Endodermal cell (in vitro differentiated cells): ENCODE results near the gene ZNF200. TPM values are rescaled to one million over a fixed set of nuclear protein-coding genes. Genes with fewer than 3 reads are reported as not detected.
"Not testable (repeated sequence)": the region's sequence is repeated elsewhere in the genome, so short reads cannot be mapped to it uniquely, and the experiment has no call there.

ENCODE experiments used
- DNase-seq: peaks from one replicate; pipeline ENCODE4 v3.0.0-alpha.2; 2017
- H3K27ac ChIP-seq: 2 replicates; pipeline ENCODE4 v1.5.1; 2013; ENCODE audit warnings: mild to moderate bottlenecking, low read depth, low read length, moderate library complexity
- H3K27me3 ChIP-seq: 2 replicates; pipeline ENCODE4 v1.6.1; 2013; ENCODE audit warnings: mild to moderate bottlenecking, low read length, moderate library complexity; ENCODE audit not compliant: insufficient read depth, control insufficient read depth, poor library complexity, severe bottlenecking
- H3K36me3 ChIP-seq: 2 replicates; pipeline ENCODE4 v1.7.0; 2013; ENCODE audit warnings: mild to moderate bottlenecking, low read length, moderate library complexity; ENCODE audit not compliant: control insufficient read depth, insufficient read depth
- H3K4me1 ChIP-seq: one replicate; pipeline ENCODE4 v1.7.0; 2013; ENCODE audit warnings: low read length; ENCODE audit not compliant: control insufficient read depth, insufficient read depth
- H3K4me3 ChIP-seq: 2 replicates; pipeline ENCODE4 v1.5.1; 2013; ENCODE audit warnings: mild to moderate bottlenecking, low read length, moderate library complexity
- H3K9ac ChIP-seq: 2 replicates; pipeline ENCODE4 v1.6.1; 2013; ENCODE audit warnings: mild to moderate bottlenecking, low read length, moderate library complexity; ENCODE audit not compliant: poor library complexity, severe bottlenecking; ENCODE audit errors: extremely low read depth
- H3K9me3 ChIP-seq: 2 replicates; pipeline ENCODE4 v1.6.1; 2013; ENCODE audit warnings: mild to moderate bottlenecking, low read length, moderate library complexity; ENCODE audit not compliant: control insufficient read depth
- H3K27ac Mint-ChIP-seq: 2 replicates; pipeline ENCODE4 v1.8.0; 2020; ENCODE audit warnings: mixed read lengths
- H3K27me3 Mint-ChIP-seq: 2 replicates; pipeline ENCODE4 v1.8.0; 2021; ENCODE audit warnings: mild to moderate bottlenecking, mixed read lengths; ENCODE audit not compliant: insufficient read depth
- H3K36me3 Mint-ChIP-seq: 2 replicates; pipeline ENCODE4 v1.8.0; 2020; ENCODE audit warnings: low read depth, mixed read lengths
- H3K4me1 Mint-ChIP-seq: 2 replicates; pipeline ENCODE4 v1.8.0; 2020; ENCODE audit warnings: mixed read lengths
- H3K4me3 Mint-ChIP-seq: 2 replicates; pipeline ENCODE4 v1.8.0; 2020; ENCODE audit warnings: mild to moderate bottlenecking, moderate library complexity, mixed read lengths
- H3K9me3 Mint-ChIP-seq: 2 replicates; pipeline ENCODE4 v1.8.0; 2020; ENCODE audit warnings: mild to moderate bottlenecking, mixed read lengths
- CTCF ChIP-seq: fragments of 200-600 bp; sonication (generic); conservative IDR thresholded peaks from 2 replicates; pipeline ENCODE4 v1.5.0; 2021; ENCODE audit warnings: antibody characterized with exemption, mild to moderate bottlenecking
- WGBS, 2 experiments: methylation state at CpG; one replicate each; pipeline versions ENCODE4 v1.1.5 to v1.1.7; 2013; ENCODE audit warnings: missing lambda C conversion rate in 2 of 2, mixed read lengths in 1 of 2; ENCODE audit not compliant: insufficient coverage in 1 of 2, insufficient read length in 1 of 2; 5-methylcytosine and 5-hydroxymethylcytosine counted together
- total RNA-seq, 2 donors: library from RNA; stranded (reverse); fragmentation: NEBNext Ultra II Directional in 1 of 2; extraction: Animal tissue kit (Norgen Biotek cat#: 25700) in 1 of 2; gene quantifications; 2 replicates in 1 of 2; 3 replicates in 1 of 2; pipeline ENCODE4 v1.2.1, GENCODE V29; 2021

The ZNF200 gene
- total RNA-seq, 2 donors from 2014 or later: 11.2 TPM

- WGBS, 2 experiments: 82 to 83% methylated on average over 5 of the region's 5 CpGs
- Mint-ChIP-seq H3K4me3 (no peak overlapping the region), H3K36me3 (no peaks in the 10 kb centered on the region), H3K4me1 (peaks cover 1% of the 10 kb centered on the region), H3K27me3 (peaks cover 42% of the 10 kb centered on the region), H3K27ac (no peak overlapping the region), H3K9me3 (peaks cover 13% of the 10 kb centered on the region)
- no peak for TF ChIP-seq CTCF
- no peaks in the 10 kb centered on the region for H3K36me3 ChIP-seq
- peaks cover 49% of the 10 kb centered on the region for H3K27me3 ChIP-seq
- no peak overlapping the region for H3K9ac ChIP-seq
- H3K4me1 ChIP-seq: no peaks in the 10 kb centered on the region
- H3K4me3 ChIP-seq: no peak overlapping the region
- no peak for DNase-seq
- no peaks in the 10 kb centered on the region for H3K9me3 ChIP-seq
- no peak overlapping the region for H3K27ac ChIP-seq
Observed at GRCh38 chr16:3276679-3277078, 41.7 kb upstream of the ZNF200 start.

GRCh38 chr16:3274947-3275346, 40.0 kb upstream of the ZNF200 start:
- Mint-ChIP-seq H3K9me3 (peaks cover 14% of the 10 kb centered on the region), H3K4me1 (peaks cover 1% of the 10 kb centered on the region), H3K27ac (no peak overlapping the region), H3K27me3 (peaks cover 42% of the 10 kb centered on the region), H3K36me3 (no peaks in the 10 kb centered on the region), H3K4me3 (no peak overlapping the region)
- H3K9me3 ChIP-seq: no peaks in the 10 kb centered on the region
- H3K4me1 ChIP-seq: no peaks in the 10 kb centered on the region
- no peak overlapping the region for H3K9ac ChIP-seq
- DNase-seq: no peak
- H3K4me3 ChIP-seq: no peak overlapping the region
- TF ChIP-seq CTCF: no peak
- peaks cover 48% of the 10 kb centered on the region for H3K27me3 ChIP-seq
- no peaks in the 10 kb centered on the region for H3K36me3 ChIP-seq
- no peak overlapping the region for H3K27ac ChIP-seq

GRCh38 chr16:3274490-3274889, 39.5 kb upstream of the ZNF200 start:
- H3K27me3 Mint-ChIP-seq: peaks cover 40% of the 10 kb centered on the region
- Histone ChIP-seq H3K4me3 (no peak overlapping the region), H3K4me1 (no peaks in the 10 kb centered on the region), H3K27me3 (peaks cover 44% of the 10 kb centered on the region), H3K27ac (no peak overlapping the region), H3K36me3 (no peaks in the 10 kb centered on the region), H3K9me3 (no peaks in the 10 kb centered on the region), H3K9ac (no peak overlapping the region)
- WGBS, 2 experiments: 59 to 63% methylated on average over 3 to 4 of the region's 4 CpGs
- H3K4me3 Mint-ChIP-seq: no peak overlapping the region
- H3K36me3 Mint-ChIP-seq: no peaks in the 10 kb centered on the region
- H3K27ac Mint-ChIP-seq: no peak overlapping the region
- peaks cover 19% of the 10 kb centered on the region for H3K9me3 Mint-ChIP-seq
- no peak for TF ChIP-seq CTCF
- peaks cover 1% of the 10 kb centered on the region for H3K4me1 Mint-ChIP-seq
- no peak for DNase-seq

GRCh38 chr16:3271281-3271680, 36.3 kb upstream of the ZNF200 start:
- Mint-ChIP-seq H3K9me3 (peaks cover 28% of the 10 kb centered on the region), H3K27me3 (peaks cover 22% of the 10 kb centered on the region)
- DNase-seq, H3K4me3 ChIP-seq, H3K4me1 Mint-ChIP-seq, H3K9me3 ChIP-seq, H3K36me3 ChIP-seq, H3K27ac Mint-ChIP-seq, H3K27ac ChIP-seq, H3K9ac ChIP-seq, H3K4me1 ChIP-seq, H3K36me3 Mint-ChIP-seq, H3K4me3 Mint-ChIP-seq: not testable (repeated sequence)
- peaks cover 12% of the 10 kb centered on the region for H3K27me3 ChIP-seq
- WGBS, 2 experiments: 91% methylated on average over 11 of the region's 22 CpGs; no CpG with 5 or more reads in 1 of the 2 experiments

- Mint-ChIP-seq H3K27me3 (peaks cover 18% of the 10 kb centered on the region), H3K9me3 (peaks cover 27% of the 10 kb centered on the region)
- H3K36me3 ChIP-seq, H3K4me1 ChIP-seq, H3K9ac ChIP-seq, H3K27ac ChIP-seq, H3K4me3 ChIP-seq, H3K4me1 Mint-ChIP-seq, H3K9me3 ChIP-seq, DNase-seq, H3K27ac Mint-ChIP-seq, H3K36me3 Mint-ChIP-seq, H3K4me3 Mint-ChIP-seq: not testable (repeated sequence)
- 100% methylated on average over 2 of the region's 5 CpGs; no CpG with 5 or more reads in 1 of the 2 experiments for WGBS, 2 experiments
- H3K27me3 ChIP-seq: peaks cover 11% of the 10 kb centered on the region
Observed at GRCh38 chr16:3270718-3271117, 35.8 kb upstream of the ZNF200 start.
